ENCODE data around the gene HABP4.
"Not testable (repeated sequence)": the region's sequence is repeated elsewhere in the genome, so short reads cannot be mapped to it uniquely, and the experiment has no call there.

Gene HABP4

DNA sequence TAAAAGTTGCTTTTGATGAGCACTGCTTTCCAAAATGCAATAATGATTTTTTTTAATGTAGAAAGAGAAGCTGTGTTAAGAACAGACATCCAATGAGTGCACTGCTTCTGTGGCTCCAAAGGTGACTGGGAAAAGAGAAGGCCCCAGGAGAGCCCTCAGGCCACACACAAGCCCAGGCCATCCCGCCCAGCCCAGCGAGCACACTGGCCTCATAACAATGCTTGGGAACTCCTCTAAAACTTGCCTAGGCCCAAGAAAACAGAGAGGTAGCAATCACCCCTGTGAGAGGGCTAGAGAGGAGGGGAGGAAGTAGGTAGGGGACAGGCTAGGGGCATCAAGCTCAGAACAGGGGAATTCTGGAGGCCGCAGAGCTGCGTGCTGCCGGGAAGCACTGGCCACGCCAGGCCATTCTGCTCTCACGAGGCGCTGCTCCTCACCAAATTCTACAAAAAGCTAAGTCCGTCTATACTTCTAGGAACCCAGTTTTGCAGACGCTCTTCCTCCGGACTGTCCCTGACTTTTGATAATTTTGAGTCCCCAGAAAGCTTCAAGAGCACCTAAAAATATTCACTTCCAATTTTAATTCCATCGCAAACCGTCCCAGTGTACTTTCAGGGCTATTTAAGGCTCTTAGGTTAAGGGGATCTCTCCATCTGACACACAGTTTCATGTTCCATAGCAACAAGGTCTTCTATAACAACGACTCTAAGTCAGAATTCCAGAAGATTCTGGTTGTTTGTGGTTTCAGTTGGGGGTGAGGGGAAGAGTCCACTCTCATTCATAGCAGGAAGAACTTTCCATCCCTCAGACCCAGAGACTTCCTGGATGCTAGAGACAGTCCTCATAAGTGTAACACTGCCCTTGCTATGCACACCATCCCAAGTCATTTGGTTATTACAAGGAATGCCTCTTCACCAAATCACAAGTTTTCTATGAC lies 51.0 kb downstream of the HABP4 start:
- DNase-seq: no peak

DNA sequence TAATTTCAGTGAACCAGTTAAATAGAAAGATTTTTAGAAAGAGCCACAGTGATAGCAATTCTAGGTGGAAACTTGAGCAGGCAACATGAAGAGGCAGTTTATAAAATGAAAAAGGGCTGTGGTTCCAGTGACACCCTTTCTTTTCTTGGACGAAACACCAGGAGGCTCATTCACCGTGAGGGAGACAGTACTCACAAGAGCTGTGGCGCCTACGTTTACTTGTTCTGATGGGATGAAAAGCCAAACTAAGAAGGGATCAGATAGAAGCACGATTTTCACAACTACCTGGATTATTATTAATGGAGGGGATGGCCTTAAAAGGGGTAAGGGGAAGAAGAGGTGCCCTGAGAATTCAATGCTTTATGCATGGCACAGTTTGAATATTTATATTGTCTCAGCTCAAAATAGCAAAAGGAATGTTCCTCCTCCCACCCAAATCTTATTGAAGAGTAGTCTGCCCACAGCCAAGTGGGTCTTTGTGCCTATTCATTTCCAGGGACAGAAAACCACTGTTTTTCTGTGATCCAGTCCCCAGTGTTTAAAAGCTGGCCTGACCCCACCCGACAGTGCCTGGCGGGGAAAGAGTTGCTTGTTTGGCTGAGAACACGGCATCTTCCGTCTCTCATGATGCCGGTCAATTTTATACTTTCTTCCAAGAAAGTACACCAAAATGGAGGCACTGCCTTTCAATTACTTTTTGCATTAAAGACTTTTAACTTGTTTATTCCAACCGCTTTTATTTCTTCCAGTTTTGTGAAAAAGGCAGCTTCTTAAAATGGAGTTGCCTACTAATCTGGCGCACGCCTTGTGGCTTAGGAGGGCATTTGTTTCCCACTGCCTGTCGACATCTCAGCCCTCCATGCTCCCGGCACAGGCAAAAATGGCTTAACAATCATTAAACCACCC lies 51.9 kb downstream of the HABP4 start:
- DNase-seq: no peak

DNA sequence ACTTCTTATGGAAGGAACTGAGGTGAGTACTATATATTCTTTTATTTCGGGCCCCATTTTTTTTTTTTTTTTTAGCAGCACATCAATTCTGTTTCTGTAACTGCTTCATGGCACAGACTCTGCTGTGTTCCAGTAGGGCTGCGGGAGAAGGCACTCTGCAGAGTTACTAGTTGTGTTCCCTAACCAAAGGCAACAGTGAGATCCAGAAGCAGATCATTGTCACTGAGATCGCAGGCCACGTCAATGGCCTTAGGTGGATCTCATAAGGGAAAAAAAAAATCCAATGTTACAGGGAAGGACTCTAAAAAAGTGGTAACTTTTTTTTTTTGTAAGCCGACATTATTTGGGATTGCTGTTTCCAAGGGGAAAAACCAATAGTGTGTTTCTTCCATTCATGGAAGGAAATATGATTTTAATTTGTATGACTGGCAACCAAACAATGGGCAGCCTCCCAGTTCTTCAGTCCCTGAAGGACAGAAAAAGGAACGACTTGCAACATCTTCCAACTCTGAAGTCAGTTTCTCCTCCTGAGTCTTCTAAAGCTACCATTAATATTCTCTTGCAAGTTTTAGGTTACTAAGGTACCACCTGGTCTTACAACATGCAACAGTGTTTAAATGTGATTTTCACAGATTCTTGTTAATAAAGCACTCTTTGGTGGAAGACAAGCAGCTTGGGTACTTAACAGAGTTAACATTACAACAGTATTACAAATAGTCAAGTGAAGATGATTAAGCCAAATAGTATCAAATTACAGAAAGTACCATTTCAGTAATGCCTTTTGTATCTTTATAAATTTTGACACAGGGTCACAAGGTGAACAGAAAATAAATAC lies 52.8 kb downstream of the HABP4 start:
- DNase-seq: no peak

DNA sequence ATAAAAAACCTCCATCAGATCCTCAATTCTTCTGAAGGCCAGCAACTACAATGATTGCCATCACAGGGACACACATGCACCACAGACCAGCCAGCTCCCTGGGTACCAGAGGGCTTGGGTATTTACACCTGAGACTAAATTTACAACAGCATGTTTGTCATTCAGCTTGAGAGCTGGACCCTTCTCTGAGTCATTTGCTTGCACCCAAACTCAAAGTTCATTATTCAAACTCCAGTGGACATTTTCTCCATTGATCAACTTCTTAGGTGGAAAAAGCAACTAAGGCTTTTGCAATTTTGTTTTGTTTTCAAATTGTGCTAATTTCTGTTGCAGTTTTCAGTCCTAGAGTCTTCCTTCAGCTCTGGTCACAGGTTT lies 53.4 kb downstream of the HABP4 start:
- not testable (repeated sequence) for DNase-seq

DNA sequence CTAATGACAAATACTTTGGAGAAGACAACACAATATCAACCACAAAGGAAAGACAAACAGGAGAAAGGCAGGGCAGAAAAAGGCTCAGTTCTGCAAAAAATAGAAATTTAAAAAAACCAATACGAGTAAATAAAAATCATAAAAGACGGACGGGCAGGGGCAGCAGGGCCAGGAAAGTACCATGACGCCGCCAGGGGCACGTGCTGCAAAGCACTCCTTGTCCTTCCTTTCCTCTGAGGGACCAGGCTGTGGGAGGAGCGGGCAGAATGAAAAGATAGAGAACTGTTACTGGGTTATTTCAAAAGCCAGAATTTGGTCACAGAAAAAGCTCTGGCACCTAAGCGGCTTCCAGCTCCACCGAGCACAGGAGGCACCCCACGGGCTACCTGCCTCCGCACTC lies 53.9 kb downstream of the HABP4 start:
- no peak for DNase-seq

DNA sequence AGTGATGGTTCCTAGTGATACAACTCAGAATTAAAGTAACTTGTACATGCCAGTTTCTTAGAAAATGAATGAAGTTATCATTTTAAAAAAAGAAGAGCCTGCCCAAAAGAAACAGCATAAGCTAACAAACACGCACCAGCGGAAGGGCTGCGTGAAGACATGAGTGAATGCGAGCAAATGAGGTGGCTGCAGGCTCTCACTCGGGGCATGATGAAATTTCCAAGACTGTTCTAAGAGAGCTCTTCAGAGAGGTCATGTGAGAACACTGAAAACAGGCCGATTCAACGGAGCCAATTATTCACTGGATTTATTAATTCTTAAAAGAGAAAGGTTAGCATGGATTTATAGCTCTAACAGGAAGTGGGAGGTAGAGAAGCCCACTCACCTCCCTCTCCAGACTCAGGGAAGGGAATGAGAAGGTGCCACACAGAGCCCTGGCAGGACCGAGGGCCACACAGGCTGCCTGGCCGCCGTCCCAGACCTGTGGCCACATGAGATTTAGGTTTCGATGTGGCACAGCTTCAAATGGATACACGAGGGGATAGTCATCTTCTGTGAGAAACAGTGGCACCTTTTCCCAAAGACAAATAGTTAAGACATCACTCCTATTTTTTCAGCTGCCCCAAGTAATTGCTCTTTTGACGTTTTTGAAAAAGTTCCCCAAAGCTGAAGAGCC lies 55.5 kb downstream of the HABP4 start:
- no peak for DNase-seq

DNA sequence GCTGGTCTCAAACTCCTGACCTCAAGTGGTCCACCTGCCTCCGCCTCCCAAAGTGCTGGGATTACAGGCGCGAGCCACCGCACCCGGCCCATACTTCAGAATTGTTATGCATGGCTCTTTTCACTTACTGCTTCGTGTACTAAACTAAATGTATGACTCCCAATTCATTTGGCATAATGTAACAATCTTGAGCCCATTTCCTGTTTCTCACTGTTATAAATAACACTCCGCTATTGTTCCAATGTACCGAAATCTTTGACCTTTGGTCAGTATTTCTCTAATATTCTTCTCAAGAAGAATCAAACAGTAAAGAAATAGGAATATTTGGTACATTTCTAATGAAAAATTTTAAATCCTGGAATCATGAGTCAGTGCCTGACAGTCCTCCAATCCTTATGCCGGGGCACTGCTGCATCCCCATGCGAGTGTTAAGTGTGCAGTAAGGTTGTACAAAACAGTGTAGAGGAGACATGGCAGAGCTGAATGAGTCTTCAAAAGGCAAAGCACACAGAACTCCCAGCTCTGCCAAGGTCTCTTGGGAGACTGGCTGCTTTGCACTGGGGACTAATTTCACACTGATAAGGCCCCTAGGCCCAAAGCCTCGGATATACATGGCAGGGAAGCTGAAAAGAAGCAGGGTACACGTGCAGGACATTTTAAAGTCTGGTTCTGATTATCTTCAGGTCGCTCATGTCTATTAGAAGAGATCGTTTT lies 58.4 kb downstream of the HABP4 start:
- no peak for DNase-seq

DNA sequence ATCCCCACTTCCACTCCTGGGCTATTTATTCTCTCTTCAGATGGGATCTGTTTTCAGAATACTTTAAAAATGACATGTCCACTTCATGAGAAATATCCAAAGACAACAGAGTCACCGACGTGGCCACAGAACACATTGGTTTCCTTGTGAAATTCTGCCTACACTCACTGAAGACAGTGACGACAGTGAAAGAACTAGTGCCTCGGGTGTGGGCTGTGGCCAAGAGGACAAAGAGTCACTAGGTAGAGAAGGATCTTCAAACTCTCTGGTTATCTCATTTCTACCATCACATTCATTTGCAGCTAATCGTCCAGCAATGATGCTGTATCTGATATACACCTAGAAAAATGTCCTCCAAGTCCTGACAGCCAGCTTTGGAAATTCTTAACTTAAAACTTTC lies 59.1 kb downstream of the HABP4 start:
- DNase-seq: no peak

DNA sequence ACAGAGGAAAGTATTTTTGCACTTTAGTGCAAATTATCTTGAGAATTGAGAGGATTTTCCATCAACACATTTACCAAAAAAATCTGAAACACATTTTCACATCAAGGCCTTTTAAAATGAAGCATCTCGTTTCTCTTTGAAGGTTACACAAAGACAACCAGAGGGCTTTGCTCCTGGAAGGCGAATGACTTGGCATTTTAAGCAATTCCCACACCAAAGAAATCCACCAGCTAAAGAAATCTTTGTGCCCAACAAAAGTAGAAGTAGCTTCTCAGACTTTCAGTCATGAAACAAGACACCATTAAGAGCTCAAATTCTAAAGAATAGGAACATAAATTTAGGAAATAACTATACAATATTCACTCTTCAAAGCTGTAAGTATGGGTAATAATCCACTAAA lies 59.9 kb downstream of the HABP4 start:
- no peak for DNase-seq

DNA sequence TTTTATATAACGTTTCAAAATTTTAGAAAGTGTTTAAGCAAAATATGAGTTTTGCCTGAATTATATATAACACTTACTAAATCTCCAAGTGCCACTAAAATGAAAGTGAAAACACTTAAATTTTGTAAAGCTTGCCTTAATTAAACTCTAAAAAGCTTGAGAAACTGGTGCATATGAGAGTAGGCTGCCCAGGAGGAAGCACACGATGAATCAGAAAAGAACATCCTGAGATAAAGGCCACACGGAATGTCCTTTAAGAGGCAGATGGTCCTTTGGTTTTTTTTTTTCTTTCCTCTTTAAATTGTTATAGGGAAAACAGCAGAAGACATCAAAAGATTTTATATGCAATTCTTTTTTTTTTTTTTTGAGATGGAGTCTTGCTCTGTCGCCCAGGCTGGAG lies 60.3 kb downstream of the HABP4 start:
- DNase-seq: no peak

DNA sequence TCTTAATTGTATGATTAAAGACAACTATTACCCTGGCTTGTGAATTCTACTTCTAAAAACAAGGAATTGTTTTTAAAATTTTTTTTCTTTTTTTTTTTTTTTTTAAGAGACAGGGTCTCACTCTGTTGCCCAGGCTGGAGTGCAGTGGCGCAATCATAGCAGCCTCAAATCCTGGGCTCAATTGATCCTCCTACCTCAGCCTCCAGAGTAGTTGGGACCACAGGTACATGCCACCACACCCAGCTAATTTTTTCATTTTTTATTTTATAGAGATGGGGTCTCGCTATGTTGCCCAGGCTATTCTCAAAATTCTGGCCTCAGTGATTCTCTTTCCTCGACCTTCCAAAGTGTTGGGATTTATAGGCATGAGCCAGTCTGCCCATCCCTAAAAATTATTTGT lies 62.3 kb downstream of the HABP4 start:
- DNase-seq: no peak

DNA sequence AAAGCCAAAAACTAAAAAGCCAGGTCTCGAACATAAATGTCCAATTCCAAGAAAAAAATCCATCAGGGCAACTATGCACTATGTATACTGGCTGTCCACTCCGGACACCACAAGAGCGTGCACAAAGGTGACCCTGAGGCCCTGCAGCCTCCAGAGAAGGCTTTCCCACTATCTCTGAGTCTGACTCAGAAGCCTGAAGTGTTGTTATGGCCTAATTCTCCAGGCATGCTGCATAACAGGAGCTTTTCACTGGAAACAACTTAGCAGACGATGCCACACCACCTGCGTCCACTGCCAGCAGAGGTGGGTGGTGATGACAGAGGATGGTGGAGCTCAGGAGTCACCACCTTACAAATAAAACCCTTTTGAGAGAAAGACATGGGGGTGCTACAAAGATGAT lies 63.7 kb downstream of the HABP4 start:
- DNase-seq: no peak

DNA sequence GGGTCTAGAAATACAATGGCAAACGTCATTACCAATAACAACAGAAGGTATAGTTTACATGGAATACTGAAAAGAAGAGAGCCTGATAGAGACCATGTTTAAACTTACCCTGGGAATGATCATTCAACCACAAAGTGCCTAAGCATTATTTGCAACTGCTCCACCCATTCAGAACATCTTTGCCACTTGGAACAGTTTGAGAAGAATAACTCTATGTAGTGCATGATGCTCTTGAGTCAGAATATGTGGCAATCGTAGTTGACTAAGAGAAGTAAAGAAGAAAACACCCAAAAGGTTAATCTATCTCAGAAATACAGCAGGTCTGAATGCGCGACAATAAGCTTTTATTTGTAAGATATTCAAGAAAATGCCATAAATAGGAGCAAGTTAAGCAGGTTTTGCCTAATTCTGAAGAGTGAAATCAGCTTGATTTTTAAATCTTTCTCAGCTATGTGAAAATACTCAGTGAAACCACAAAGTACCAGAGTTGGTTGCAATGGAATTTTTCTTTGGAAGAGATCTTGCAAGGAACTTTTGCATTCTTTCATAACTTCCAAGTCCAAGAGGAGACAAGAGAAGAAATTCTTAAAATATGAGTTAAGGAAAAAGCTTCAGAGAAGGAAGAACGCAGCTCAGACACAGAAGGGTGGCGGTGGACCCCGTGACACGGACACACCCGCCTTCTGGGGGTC lies 64.3 kb downstream of the HABP4 start:
- no peak for DNase-seq

DNA sequence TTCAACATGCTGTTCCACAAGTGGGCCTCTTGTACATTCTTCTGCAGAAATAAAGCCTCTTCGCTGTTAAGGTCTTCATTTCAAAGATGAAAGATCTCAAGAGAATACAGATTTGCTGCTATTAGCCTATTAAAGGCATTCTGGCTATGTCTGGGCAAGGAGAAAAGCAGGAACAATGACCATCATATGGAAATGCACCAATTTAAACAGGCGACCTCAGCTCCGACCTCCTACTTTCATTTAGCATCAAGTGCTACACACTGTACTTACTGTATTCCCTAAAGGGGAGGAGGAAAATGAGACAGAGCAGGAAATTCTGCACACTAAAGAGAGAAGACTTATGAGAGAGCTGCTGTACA lies 64.8 kb downstream of the HABP4 start:
- DNase-seq: no peak

DNA sequence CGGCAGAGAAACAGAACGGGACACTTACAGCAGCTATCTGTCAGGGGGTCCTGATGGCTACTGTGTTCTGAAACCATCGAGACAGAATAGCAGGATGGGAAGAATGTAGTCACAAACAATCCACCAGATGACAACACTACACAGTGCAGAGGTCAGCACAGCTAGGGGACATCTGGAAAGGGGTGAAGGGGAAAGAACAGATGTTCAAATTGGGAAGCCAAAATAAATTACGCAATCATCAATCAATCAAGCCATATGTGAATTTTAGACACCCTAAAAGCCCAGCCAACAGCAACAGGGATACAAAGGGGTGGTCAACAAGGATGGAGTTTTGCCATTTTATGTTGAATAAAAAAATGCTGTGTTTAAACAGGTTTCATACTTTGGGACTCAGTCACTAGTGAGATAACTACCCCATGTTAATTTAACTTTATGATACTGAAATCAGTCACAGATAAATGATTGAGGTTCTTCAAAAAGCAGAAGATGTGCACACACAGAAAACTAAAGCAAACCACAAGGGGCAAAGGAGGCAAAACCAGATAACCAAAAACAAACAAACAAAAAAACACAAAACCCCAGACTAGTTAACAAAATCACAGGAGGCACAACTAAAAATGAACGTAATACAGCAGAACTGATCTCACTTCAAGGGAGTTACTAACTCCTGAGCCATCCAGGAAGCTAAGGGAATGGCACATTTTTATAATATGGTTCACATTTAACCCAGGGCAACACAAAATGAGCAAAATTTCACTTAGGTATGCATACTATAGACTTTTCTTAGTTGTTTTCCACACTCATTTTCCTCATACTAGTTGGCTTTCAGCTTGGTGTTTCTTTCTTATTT lies 65.9 kb downstream of the HABP4 start:
- no peak for DNase-seq

DNA sequence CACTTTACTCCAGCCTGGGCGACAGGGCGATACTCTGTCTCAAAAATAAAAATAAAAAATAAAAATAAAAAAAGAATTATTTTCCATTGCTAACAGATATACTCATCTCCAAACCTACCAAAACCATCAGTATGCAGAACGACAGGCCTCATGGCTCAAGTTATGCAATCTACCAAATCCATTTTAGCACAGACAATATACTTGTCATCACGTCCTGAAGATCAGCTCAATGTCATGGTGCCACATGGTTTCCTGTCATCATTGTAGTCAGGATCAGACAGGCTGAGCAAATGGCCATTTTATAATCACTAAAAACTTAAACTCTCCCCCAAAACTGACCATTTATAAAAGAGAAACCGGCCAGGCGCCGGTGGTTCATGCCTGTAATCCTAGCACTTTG lies 69.1 kb downstream of the HABP4 start:
- no peak for DNase-seq

DNA sequence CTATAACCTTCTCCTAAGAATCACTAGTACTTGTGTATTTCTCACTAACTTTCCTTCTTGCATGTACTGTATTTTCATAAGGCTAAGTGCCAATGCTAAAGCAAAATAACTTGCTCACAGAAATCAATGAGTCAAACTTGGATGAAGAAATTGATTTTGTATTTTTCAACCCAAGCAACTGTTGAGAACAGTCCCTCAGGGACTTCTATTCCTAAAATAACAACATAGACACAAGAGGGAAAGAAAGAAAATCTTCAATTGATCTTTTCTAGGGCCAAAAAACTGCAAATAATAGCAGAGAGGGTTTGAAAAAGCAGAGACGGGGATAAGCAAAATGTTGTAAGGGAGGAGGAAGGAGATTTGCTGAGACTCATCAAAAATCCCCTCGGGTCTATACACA lies 69.8 kb downstream of the HABP4 start:
- DNase-seq: no peak

DNA sequence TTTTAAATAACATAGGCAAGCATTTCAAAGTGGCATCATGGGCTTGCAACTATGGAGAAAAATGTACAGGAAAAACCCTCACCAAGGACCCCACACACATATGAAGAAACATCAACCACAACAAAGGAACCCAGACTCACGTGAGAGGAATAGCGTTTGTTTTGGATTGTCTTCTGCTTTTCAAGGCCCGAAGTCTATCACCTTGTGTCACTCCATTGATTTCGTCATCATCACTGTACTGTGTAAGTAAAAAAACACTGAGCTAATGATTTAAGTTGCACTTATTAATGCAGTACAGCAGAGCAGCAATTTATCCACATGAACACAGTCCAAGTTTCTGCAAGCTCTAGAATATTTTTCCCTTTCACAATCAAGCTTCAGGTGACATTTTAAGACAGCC lies 72.4 kb downstream of the HABP4 start:
- DNase-seq: no peak

DNA sequence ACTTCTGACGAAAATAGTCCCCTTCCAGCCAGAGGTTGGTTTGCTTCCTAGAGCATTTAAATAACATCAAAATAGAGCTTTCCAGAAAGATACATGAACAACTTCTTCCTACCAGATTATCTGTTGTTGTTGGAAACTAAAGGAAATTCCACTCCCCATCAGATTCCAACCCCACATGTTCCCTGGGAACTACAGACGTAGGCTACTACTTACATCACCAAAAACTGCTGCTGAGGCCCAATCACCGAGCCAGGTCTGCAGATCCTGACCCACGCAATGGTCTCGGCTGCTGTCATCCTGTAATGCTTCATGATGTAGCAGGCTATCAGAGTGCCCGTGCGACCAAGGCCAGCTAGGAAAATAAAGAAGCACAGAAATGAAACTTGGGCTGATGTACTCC lies 73.4 kb downstream of the HABP4 start:
- no peak for DNase-seq

DNA sequence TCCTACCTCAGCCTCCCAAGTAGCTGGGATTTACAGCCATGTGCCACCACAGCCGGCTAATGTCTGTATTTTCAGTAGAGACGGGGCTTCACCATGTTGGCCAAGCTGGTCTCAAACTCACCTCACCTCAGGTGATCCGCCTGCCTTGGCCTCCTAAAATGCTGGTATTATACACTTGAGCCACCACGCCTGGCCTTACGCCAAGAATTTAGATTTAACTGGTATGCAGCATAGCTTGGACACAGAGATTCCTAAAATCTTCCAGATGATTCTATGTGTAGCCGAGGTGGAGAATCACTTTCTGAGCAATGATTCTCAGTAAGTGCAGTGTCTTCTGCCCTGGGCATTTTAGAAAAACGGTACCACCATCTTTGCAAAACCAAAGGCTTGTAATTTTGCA lies 74.1 kb downstream of the HABP4 start:
- no peak for DNase-seq
